H1 (cell line): ENCODE data around the gene EPHA10. TPM values are rescaled to one million over a fixed set of nuclear protein-coding genes. Genes with fewer than 3 reads are reported as not detected.

ENCODE experiments used
- CTCF ChIA-PET: fragments of 300-600 bp; sonication (Branson Sonifier 250); formaldehyde crosslinking; loops from one replicate; lab custom pipeline; 2021; ENCODE audit not compliant: partially characterized antibody; lab: Charles Lee
- POLR2A ChIA-PET: fragments of 300-600 bp; sonication (Branson Sonifier 250); formaldehyde crosslinking; loops from one replicate; lab custom pipeline; 2021; ENCODE audit warnings: inconsistent platforms; ENCODE audit not compliant: partially characterized antibody; lab: Charles Lee
- DNase-seq, 2 experiments: peaks; one replicate each; pipeline versions ENCODE4 v3.0.0 to v3.0.0-alpha.2; 2010 to 2022; ENCODE audit warnings: low spot score in 2 of 2, low read depth in 1 of 2, mixed read lengths in 1 of 2
- FAIRE-seq: peaks from 2 replicates; lab custom pipeline; 2011; peaks lifted over from hg19 to GRCh38; lab: Jason Lieb, UNC
- H2AFZ ChIP-seq: 2 replicates; pipeline ENCODE4 v1.8.1; 2012; ENCODE audit warnings: low read length, inconsistent platforms
- H2AK5ac ChIP-seq: 2 replicates; pipeline ENCODE4 v1.6.1; 2013; ENCODE audit warnings: low read depth, low read length
- H2BK120ac ChIP-seq: replicated peaks from 2 replicates; pipeline ENCODE3; 2013; ENCODE audit warnings: low read depth, low read length, inconsistent platforms
- H2BK12ac ChIP-seq: 2 replicates; pipeline ENCODE4 v1.6.1; 2013; ENCODE audit warnings: low read depth, low read length
- H2BK15ac ChIP-seq: 2 replicates; pipeline ENCODE4 v1.6.1; 2013; ENCODE audit warnings: low read length
- H2BK20ac ChIP-seq: 2 replicates; pipeline ENCODE4 v1.6.1; 2013; ENCODE audit warnings: low read length
- H2BK5ac ChIP-seq: 2 replicates; pipeline ENCODE4 v1.6.1; 2013; ENCODE audit warnings: low read depth, low read length
- H3K14ac ChIP-seq: 2 replicates; pipeline ENCODE4 v1.6.1; 2013; ENCODE audit warnings: inconsistent platforms; ENCODE audit not compliant: insufficient read length
- H3K18ac ChIP-seq: 2 replicates; pipeline ENCODE4 v1.6.1; 2013; ENCODE audit warnings: low read length; ENCODE audit errors: extremely low read depth
- H3K23ac ChIP-seq: 2 replicates; pipeline ENCODE4 v1.6.1; 2013; ENCODE audit warnings: inconsistent platforms; ENCODE audit not compliant: insufficient read length
- H3K23me2 ChIP-seq: 2 replicates; pipeline ENCODE4 v1.6.1; 2013; ENCODE audit warnings: low read depth, low read length
- H3K27ac ChIP-seq: 2 replicates; pipeline ENCODE4 v1.6.1; 2011; ENCODE audit warnings: low read depth, low read length, inconsistent platforms
- H3K27me3 ChIP-seq, 4 experiments: replicated peaks in 1 of 4; 1 replicate in 1 of 4; 2 replicates in 3 of 4; pipeline versions ENCODE4 v1.6.1 to v1.8.1; 2011 to 2013; ENCODE audit warnings: low read length in 3 of 4, mild to moderate bottlenecking in 3 of 4, inconsistent platforms in 2 of 4, mixed read lengths in 2 of 4, moderate library complexity in 1 of 4; ENCODE audit not compliant: control insufficient read depth in 3 of 4, insufficient read depth in 3 of 4; ENCODE audit errors: extremely low read depth in 1 of 4
- H3K36me3 ChIP-seq, 4 experiments: 2 replicates each; pipeline versions ENCODE4 v1.6.1 to v1.8.1; 2011 to 2013; ENCODE audit warnings: mild to moderate bottlenecking in 4 of 4, low read length in 3 of 4, moderate library complexity in 2 of 4, control low read depth in 1 of 4, inconsistent platforms in 1 of 4; ENCODE audit not compliant: insufficient read depth in 4 of 4, control insufficient read depth in 2 of 4
- H3K4ac ChIP-seq: replicated peaks from 2 replicates; pipeline ENCODE3; 2013; ENCODE audit warnings: low read length, low read depth, mixed read lengths, inconsistent platforms; ENCODE audit not compliant: insufficient read length
- H3K4me1 ChIP-seq, 4 experiments: replicated peaks in 1 of 4; 1 replicate in 1 of 4; 2 replicates in 3 of 4; pipeline versions ENCODE4 v1.6.1 to v1.8.1; 2011 to 2013; ENCODE audit warnings: low read length in 3 of 4, inconsistent platforms in 2 of 4, mixed read lengths in 1 of 4; ENCODE audit not compliant: insufficient read depth in 4 of 4, control insufficient read depth in 3 of 4
- H3K4me2 ChIP-seq, 2 experiments: 2 replicates each; pipeline versions ENCODE4 v1.6.1 to v1.8.1; 2011 to 2013; ENCODE audit warnings: low read depth in 2 of 2, low read length in 2 of 2, control low read depth in 1 of 2, inconsistent platforms in 1 of 2, mild to moderate bottlenecking in 1 of 2; ENCODE audit not compliant: insufficient read depth in 1 of 2
- H3K4me3 ChIP-seq, 4 experiments: fragments of 200-600, 300-600 bp in 1 of 4; sonication (generic), shearing (Covaris generic), sonication (Bioruptor Twin) in 1 of 4; 2 replicates each; pipeline versions ENCODE4 v1.5.1 to v1.8.1; 2011 to 2016; ENCODE audit warnings: low read length in 4 of 4, low read depth in 3 of 4, control low read depth in 2 of 4, inconsistent platforms in 2 of 4, mild to moderate bottlenecking in 2 of 4, mixed read lengths in 1 of 4, moderate library complexity in 1 of 4; ENCODE audit not compliant: insufficient read depth in 2 of 4; ENCODE audit errors: extremely low read depth in 1 of 4
- H3K56ac ChIP-seq: replicated peaks from 2 replicates; pipeline ENCODE3; 2013; ENCODE audit warnings: low read depth, mild to moderate bottlenecking, mixed read lengths, low read length, inconsistent platforms; ENCODE audit not compliant: insufficient read length
- H3K79me1 ChIP-seq: 2 replicates; pipeline ENCODE4 v1.6.1; 2013; ENCODE audit warnings: low read depth, low read length, control low read depth
- H3K79me2 ChIP-seq, 2 experiments: 2 replicates each; pipeline versions ENCODE4 v1.6.1 to v1.8.1; 2012 to 2013; ENCODE audit warnings: low read length in 2 of 2, mild to moderate bottlenecking in 2 of 2, inconsistent platforms in 1 of 2; ENCODE audit not compliant: insufficient read depth in 2 of 2, control insufficient read depth in 1 of 2
- H3K9ac ChIP-seq, 4 experiments: replicated peaks in 1 of 4; 1 replicate in 1 of 4; 2 replicates in 3 of 4; pipeline versions ENCODE4 v1.6.1 to v1.8.1; 2011 to 2013; ENCODE audit warnings: low read depth in 3 of 4, low read length in 3 of 4, control low read depth in 2 of 4, mild to moderate bottlenecking in 2 of 4, moderate library complexity in 2 of 4, inconsistent platforms in 1 of 4; ENCODE audit errors: extremely low read depth in 1 of 4
- H3K9me3 ChIP-seq, 2 experiments: 2 replicates each; pipeline versions ENCODE4 v1.6.1 to v1.8.1; 2012 to 2013; ENCODE audit warnings: mild to moderate bottlenecking in 2 of 2, moderate library complexity in 2 of 2, control low read depth in 1 of 2, inconsistent platforms in 1 of 2, low read depth in 1 of 2, low read length in 1 of 2, mixed read lengths in 1 of 2; ENCODE audit not compliant: insufficient read depth in 2 of 2
- H4K20me1 ChIP-seq, 2 experiments: replicated peaks in 1 of 2; 2 replicates each; pipeline versions ENCODE3 to v1.8.1; 2011 to 2013; ENCODE audit warnings: inconsistent platforms in 2 of 2, low read length in 2 of 2, mild to moderate bottlenecking in 1 of 2; ENCODE audit not compliant: insufficient read depth in 2 of 2, control insufficient read depth in 1 of 2
- H4K5ac ChIP-seq: 2 replicates; pipeline ENCODE4 v1.6.1; 2013; ENCODE audit warnings: low read length, low read depth, mixed read lengths, inconsistent platforms; ENCODE audit not compliant: insufficient read length
- H4K8ac ChIP-seq: 2 replicates; pipeline ENCODE4 v1.8.0; 2013; ENCODE audit warnings: mild to moderate bottlenecking, moderate library complexity, low read length, inconsistent platforms; ENCODE audit not compliant: insufficient read depth; ENCODE audit errors: extremely low read depth
- H4K91ac ChIP-seq: replicated peaks from 2 replicates; pipeline ENCODE3; 2013; ENCODE audit warnings: low read length, mixed read lengths, inconsistent platforms; ENCODE audit not compliant: insufficient read length
- BACH1 ChIP-seq: IDR thresholded peaks from 2 replicates; pipeline ENCODE4 v1.6.1; 2012; ENCODE audit warnings: low read length, improper control_type of control experiment
- CREB1 ChIP-seq: IDR thresholded peaks from 2 replicates; pipeline ENCODE4 v1.6.1; 2012; ENCODE audit warnings: inconsistent platforms
- NRF1 ChIP-seq: IDR thresholded peaks from 2 replicates; pipeline ENCODE4 v1.6.1; 2011; ENCODE audit warnings: mild to moderate bottlenecking, low read depth, low read length, improper control_type of control experiment
- POLR2AphosphoS5 ChIP-seq: IDR thresholded peaks from 2 replicates; pipeline ENCODE4 v1.6.1; 2011; ENCODE audit warnings: low read depth, low read length
- SAP30 ChIP-seq: fragments of 300-600 bp; sonication (generic); IDR thresholded peaks from 2 replicates; pipeline ENCODE4 v1.7.1; 2012; ENCODE audit warnings: low read length, moderate library complexity, mild to moderate bottlenecking, inconsistent platforms; ENCODE audit not compliant: insufficient read depth, insufficient replicate concordance
- WGBS, 2 experiments: shearing (Covaris generic) in 1 of 2; methylation state at CpG; one replicate each; pipeline versions ENCODE4 v1.1.6 to v1.1.7; 2013 to 2015; ENCODE audit warnings: low lambda C conversion rate in 2 of 2, mixed read lengths in 2 of 2, inconsistent platforms in 1 of 2, low coverage in 1 of 2, missing lambda C conversion rate in 1 of 2; ENCODE audit not compliant: insufficient replicate concordance in 2 of 2, insufficient coverage in 1 of 2, insufficient read length in 1 of 2; ENCODE audit errors: extremely low coverage in 1 of 2, missing lambda C conversion rate in 1 of 2; 5-methylcytosine and 5-hydroxymethylcytosine counted together
- polyA plus RNA-seq, 7 experiments: library from polyadenylated mRNA; depleted of rRNA in 3 of 7; stranded (reverse) in 5 of 7; unstranded in 2 of 7; fragments of >200 nt in 5 of 7; fragments of 200-250 nt in 2 of 7; gene quantifications; 1 replicate in 5 of 7; 2 replicates in 1 of 7; 4 replicates in 1 of 7; pipeline versions ENCODE4 v1.2.1 to v1.2.3, GENCODE V29; 2011 to 2013; ENCODE audit warnings: missing spikeins in 2 of 7, mixed read lengths in 2 of 7
- total RNA-seq: library from RNA; stranded (reverse); fragmentation: NEBNext Ultra II Directional; extraction: Animal tissue kit (Norgen Biotek cat#: 25700); gene quantifications from 2 replicates; pipeline ENCODE4 v1.2.1, GENCODE V29; 2021
- TF ChIP-seq, protein P1 (sequence below): IDR thresholded peaks from 2 replicates; pipeline ENCODE4 v1.6.1; 2012; ENCODE audit warnings: inconsistent platforms

EPHA10 gene
- total and polyA plus RNA-seq, 2 of the 8 experiments (the other 6 are each of a cell fraction or from before 2014, with no cell fraction given): 0.54 to 1.0 TPM

DNA sequence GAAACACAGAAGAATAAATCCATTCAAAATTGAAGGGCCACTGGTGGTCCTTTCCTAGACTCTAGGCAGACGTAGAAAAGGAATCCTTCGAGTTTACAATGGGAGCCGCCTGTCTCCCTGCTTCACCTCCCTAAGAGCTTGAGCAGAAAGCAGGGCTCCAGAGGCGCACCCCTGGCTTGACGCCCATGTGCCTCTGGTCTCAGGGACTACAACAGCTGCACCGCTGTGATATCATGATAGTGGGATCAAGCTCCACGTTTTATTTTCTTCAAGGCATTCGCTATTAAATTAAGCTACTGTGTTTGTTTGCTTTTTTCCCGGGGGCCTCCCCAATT, 42.3 kb upstream of the EPHA10 start:
- Histone ChIP-seq H3K23me2 (peaks cover 5% of the 10 kb centered on the region; the same call in 1 of the 2 replicates), H3K14ac (no peak overlapping the region), H3K27me3 (no peaks in the 10 kb centered on the region), H3K18ac (no peak overlapping the region; the same call in 1 of the 2 replicates), H3K79me2 (peaks cover 8 to 15% of the 10 kb centered on the region in 2 experiments), H3K36me3 (peaks cover 23 to 50% (median 34%) of the 10 kb centered on the region in 4 experiments), H3K4ac (no peak overlapping the region), H3K4me1 (peaks cover 4 to 14% (median 10%) of the 10 kb centered on the region in 4 experiments; a peak in 6 of 7 replicates), H2BK12ac (no peak overlapping the region), H2BK20ac (no peak overlapping the region), H3K9ac (peak overlapping the region; percentile 87 to 100 (median 89)), H4K20me1 (peaks cover 0 to 20% of the 10 kb centered on the region in 2 experiments), H4K5ac (no peak overlapping the region), H3K4me2 (peak overlapping the region; percentile 69 to 93), H3K23ac (no peak overlapping the region), H2BK15ac (no peak overlapping the region), H4K91ac (no peak overlapping the region), H2AFZ (no peak overlapping the region), H2BK5ac (0 out of 2 replicates have a peak overlapping the region, but pooled peaks have one; percentile 63), H2AK5ac (no peak overlapping the region), H4K8ac (peak overlapping the region; percentile 83; the same call in 1 of the 2 replicates), H3K4me3 (peak overlapping the region; percentile 81 to 97 (median 92)), H3K79me1 (peaks cover 8% of the 10 kb centered on the region), H2BK120ac (no peak overlapping the region), H3K27ac (0 out of 2 replicates have a peak overlapping the region, but pooled peaks have one; percentile 87), H3K9me3 (no peaks in the 10 kb centered on the region), H3K56ac (no peak overlapping the region)
- POLR2A ChIA-PET: interaction anchor here (0.7 to 3.5 kb wide), 20 partner anchors 9 to 227 kb away, joined by 3 to 26 read pairs (median 6); partner anchors contain the start of genes CDCA8, EPHA10, MTF1 and SF3A3
- 28% methylated on average over 9 of the region's 9 CpGs; no CpG with 5 or more reads in 1 of the 2 experiments for WGBS, 2 experiments
- FAIRE-seq (no peak), DNase-seq (no peak)
- CTCF ChIA-PET: interaction anchor here (1.3 kb wide), 1 partner anchor 112 kb away, joined by 5 read pairs; no protein-coding TSS in a partner anchor
- TF ChIP-seq POLR2AphosphoS5 (peak; percentile 3; the same call in 1 of the 2 replicates), NRF1 (no peak), SAP30 (peak; percentile 65), CREB1 (no peak), BACH1 (no peak)
- TF ChIP-seq, protein P1, sequence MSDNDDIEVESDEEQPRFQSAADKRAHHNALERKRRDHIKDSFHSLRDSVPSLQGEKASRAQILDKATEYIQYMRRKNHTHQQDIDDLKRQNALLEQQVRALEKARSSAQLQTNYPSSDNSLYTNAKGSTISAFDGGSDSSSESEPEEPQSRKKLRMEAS: no peak
